ENCODE measurements around the gene BNC2. TPM values are rescaled to one million over a fixed set of nuclear protein-coding genes. Genes with fewer than 3 reads are reported as not detected.

BNC2 gene
- total and polyA plus RNA-seq, 5 donors from 2014 or later, result not detected

DNA sequence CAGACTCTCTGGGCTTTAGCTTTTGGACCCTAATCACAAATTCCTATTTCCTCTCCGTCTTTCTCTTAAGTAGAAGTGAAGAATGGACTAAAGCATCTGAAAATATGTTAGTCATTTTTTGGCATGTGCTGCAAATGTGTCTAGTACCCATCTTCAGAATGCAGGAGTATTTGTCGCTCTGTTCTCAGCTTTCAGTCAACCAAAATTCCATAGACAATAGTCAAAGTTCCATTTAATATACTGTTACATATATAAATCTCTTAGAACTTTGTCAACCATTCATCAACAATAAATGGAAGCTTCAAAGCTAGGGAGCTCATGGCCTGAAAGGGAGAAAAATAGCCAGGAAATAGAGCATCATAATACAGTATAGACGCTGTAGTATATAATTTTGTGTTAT lies 509.4 kb downstream of the BNC2 start:
- Histone ChIP-seq H3K4me1 (ENCODE audit: control insufficient read depth, insufficient read depth, low read length, poor library complexity, severe bottlenecking) (no peaks in the 10 kb centered on the region), H3K9me3 (ENCODE audit: control insufficient read depth in 2 of 2, low read length in 2 of 2) (no peaks in the 10 kb centered on the region), H3K36me3 (ENCODE audit: control insufficient read depth, insufficient read depth, low read length) (no peaks in the 10 kb centered on the region), H3K4me3 (ENCODE audit: low read depth, low read length) (no peak overlapping the region), H3K27me3 (ENCODE audit: control insufficient read depth, insufficient read depth, low read length) (no peaks in the 10 kb centered on the region), H3K27ac (ENCODE audit: insufficient read depth, low read length, poor library complexity, severe bottlenecking) (no peak overlapping the region)
- H3K27ac Mint-ChIP-seq, result no peak overlapping the region
- DNase-seq, result no peak
- H3K4me3 Mint-ChIP-seq, result no peak overlapping the region
- no peak for ATAC-seq (ENCODE audit: low read depth in 2 of 2)
- H3K9me3 Mint-ChIP-seq, result peaks cover 0 to 6% (median 1%) of the 10 kb centered on the region in 7 donors
- no peaks in the 10 kb centered on the region for H3K27me3 Mint-ChIP-seq
- H3K4me1 Mint-ChIP-seq, result no peaks in the 10 kb centered on the region
- no peaks in the 10 kb centered on the region for H3K36me3 Mint-ChIP-seq

DNA sequence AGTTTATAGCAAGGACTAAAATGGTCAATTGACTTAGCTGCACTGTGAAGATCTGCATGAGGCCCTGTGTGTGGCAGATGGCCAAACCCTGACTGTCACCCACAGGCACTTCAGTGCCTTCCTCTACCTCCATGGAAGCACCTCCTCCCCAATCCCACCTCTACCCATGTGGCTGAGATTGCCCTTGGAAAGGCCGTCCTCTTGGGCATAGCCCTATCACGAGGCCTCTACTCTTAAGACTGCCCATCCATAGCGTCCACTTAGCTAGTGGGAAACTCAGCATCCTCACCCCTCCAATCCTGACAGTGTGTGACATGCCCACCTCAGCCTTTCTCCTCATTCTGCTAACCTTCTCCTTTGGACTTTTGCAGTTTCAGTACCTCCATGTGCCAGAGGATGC lies 510.2 kb downstream of the BNC2 start:
- DNase-seq (no peak), ATAC-seq (ENCODE audit: low read depth in 2 of 2) (no peak)
- H3K4me1 Mint-ChIP-seq, result no peaks in the 10 kb centered on the region

More for the DNA sequence above, 510.2 kb downstream of the BNC2 start:
- no peaks in the 10 kb centered on the region for H3K27me3 ChIP-seq (ENCODE audit: control insufficient read depth, insufficient read depth, low read length)
- H3K9me3 ChIP-seq (ENCODE audit: control insufficient read depth in 2 of 2, low read length in 2 of 2), result no peaks in the 10 kb centered on the region
- H3K4me1 ChIP-seq (ENCODE audit: control insufficient read depth, insufficient read depth, low read length, poor library complexity, severe bottlenecking), result no peaks in the 10 kb centered on the region
- Mint-ChIP-seq H3K9me3 (peaks cover 0 to 5% (median 3%) of the 10 kb centered on the region in 7 donors), H3K27me3 (no peaks in the 10 kb centered on the region), H3K4me3 (no peak overlapping the region), H3K36me3 (no peaks in the 10 kb centered on the region), H3K27ac (no peak overlapping the region)
- H3K4me3 ChIP-seq (ENCODE audit: low read depth, low read length), result no peak overlapping the region
- no peak overlapping the region for H3K27ac ChIP-seq (ENCODE audit: insufficient read depth, low read length, poor library complexity, severe bottlenecking)
- no peaks in the 10 kb centered on the region for H3K36me3 ChIP-seq (ENCODE audit: control insufficient read depth, insufficient read depth, low read length)
